SK-N-MC (cell line): Measurements from ENCODE around the gene GPR139.

ENCODE experiments used
- EZH2 ChIP-seq: fragments of 200-600 bp; sonication (generic); IDR thresholded peaks from one replicate; pipeline ENCODE4 v1.6.1; 2017; ENCODE audit warnings: antibody characterized with exemption
- FOXP2 ChIP-seq: optimal IDR thresholded peaks from 2 replicates; pipeline ENCODE3; 2011; ENCODE audit warnings: mild to moderate bottlenecking, moderate library complexity; ENCODE audit not compliant: insufficient read depth; ENCODE audit errors: extremely low read length, control extremely low read depth
- POLR2AphosphoS5 ChIP-seq: IDR thresholded peaks from 2 replicates; pipeline ENCODE4 v1.6.1; 2012; ENCODE audit warnings: mild to moderate bottlenecking, low read depth, low read length, borderline replicate concordance

DNA sequence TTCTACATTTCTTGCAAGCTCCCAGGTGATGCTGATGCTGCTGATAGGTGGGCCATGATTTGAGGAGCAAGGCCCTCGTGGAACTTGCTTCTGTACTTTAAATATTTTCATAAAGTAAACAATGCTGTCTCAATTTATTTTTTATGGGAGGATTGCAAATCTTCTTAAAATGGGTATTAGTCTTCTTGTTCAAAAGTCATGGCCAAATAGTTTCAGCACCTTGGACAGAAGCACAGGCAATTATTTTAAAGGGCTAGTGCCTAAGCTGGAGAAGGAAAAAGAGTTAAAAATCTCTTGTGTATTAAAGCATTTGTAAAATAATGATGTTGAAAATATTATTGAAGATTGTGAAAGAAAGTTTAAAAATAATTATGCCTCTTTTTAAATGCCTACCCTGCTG is 50.5 kb downstream of the GPR139 start:
- no peak for TF ChIP-seq POLR2AphosphoS5
- TF ChIP-seq EZH2: no peak
- TF ChIP-seq FOXP2: no peak
